ENCODE measurements around the gene PPP2R3A. TPM values are rescaled to one million over a fixed set of nuclear protein-coding genes. Genes with fewer than 3 reads are reported as not detected.
A peak's percentile ranks its signal among the peaks of the same experiment; 100 is the strongest.

Gene PPP2R3A
- total and polyA plus RNA-seq, 2 of the 4 experiments (the other 2 are of a cell fraction): 11.3 to 37.3 TPM

GRCh38 chr3:135982404-135982761, 16.9 kb downstream of the PPP2R3A start:
- Histone ChIP-seq H3K9me1 (ENCODE audit: insufficient read depth, low read length) (peaks cover 13% of the 10 kb centered on the region), H3K4ac (ENCODE audit: low read depth, low read length) (peak overlapping the region; percentile 66), H3K27ac (ENCODE audit: insufficient read depth, low read length) (no peak overlapping the region), H2BK15ac (ENCODE audit: low read depth, low read length) (no peak overlapping the region), H3K4me3 (ENCODE audit: insufficient read depth, low read depth, low read length) (no peak overlapping the region), H3K23ac (ENCODE audit: low read depth, low read length) (0 out of 2 replicates have a peak overlapping the region, but pooled peaks have one; percentile 54), H4K8ac (ENCODE audit: low read depth in 2 of 2, low read length in 2 of 2) (no peak overlapping the region), H2BK120ac (ENCODE audit: low read depth, low read length) (peak overlapping the region; percentile 45), H2AK5ac (ENCODE audit: low read depth, low read length) (peak overlapping the region; percentile 52; the same call in 1 of the 2 replicates), H3K27me3 (ENCODE audit: control insufficient read depth, insufficient read depth, low read length) (no peaks in the 10 kb centered on the region), H2BK5ac (ENCODE audit: low read depth, low read length, poor library complexity, severe bottlenecking) (peak overlapping the region; percentile 62), H3K18ac (ENCODE audit: low read depth, low read length) (peak overlapping the region; percentile 40; the same call in 1 of the 2 replicates), H4K20me1 (ENCODE audit: insufficient read depth, low read length) (peaks cover 8% of the 10 kb centered on the region; the same call in 1 of the 2 replicates), H2AK9ac (replicated peaks; ENCODE audit: low read depth, low read length, poor library complexity) (no peak overlapping the region), H3K9me3 (ENCODE audit: control insufficient read depth, insufficient read depth, low read length) (no peaks in the 10 kb centered on the region), H3K4me2 (ENCODE audit: low read depth, low read length) (peak overlapping the region; percentile 10; the same call in 1 of the 2 replicates), H4K5ac (ENCODE audit: low read depth, low read length) (no peak overlapping the region), H3K4me1 (ENCODE audit: control insufficient read depth, insufficient read depth, low read length) (peaks cover 8% of the 10 kb centered on the region), H4K91ac (ENCODE audit: insufficient read depth, low read depth, low read length) (no peak overlapping the region), H3K79me1 (ENCODE audit: low read depth in 1 of 2, low read length in 2 of 2) (peaks cover 26 to 72% of the 10 kb centered on the region in 2 experiments), H3K14ac (replicated peaks; ENCODE audit: low read depth, low read length) (peak overlapping the region; percentile 11; the same call in 1 of the 2 replicates), H3K56ac (ENCODE audit: extremely low read depth, insufficient read depth, low read length) (no peak overlapping the region), H2BK20ac (ENCODE audit: low read depth, low read length) (peak overlapping the region; percentile 4; the same call in 1 of the 2 replicates), H3K36me3 (ENCODE audit: control insufficient read depth, insufficient read depth, low read length) (no peaks in the 10 kb centered on the region), H2AFZ (replicated peaks; ENCODE audit: low read length, poor library complexity) (no peak overlapping the region), H3K9ac (ENCODE audit: low read depth, low read length) (no peak overlapping the region)
- dilution Hi-C loops (cut with HindIII; ENCODE audit: low sequenced_read_pairs, unreplicated experiment) (no loop called here), in situ Hi-C loops (cut with MboI; ENCODE audit: low sequenced_read_pairs) (no loop called here), intact Hi-C loops (cut with micrococcal nuclease) (no loop called here)
- BruUV-seq (replicated peaks): no TSS peak
- no CpG with 5 or more reads among the region's 1 CpG for WGBS, 2 experiments (ENCODE audit: extremely low coverage in 2 of 2, insufficient read length in 1 of 2)
- ChIA-PET POLR2A (ENCODE audit: unreplicated experiment) (no interaction called here), CTCF (no interaction called here)
- peak; percentile 27 for ATAC-seq (ENCODE audit: low read depth)
- no peak for TF ChIP-seq RAD21 (IDR thresholded peaks at IDR 0.05; ENCODE audit: low read length)
- peak; percentile 52 for DNase-seq
